ENCODE results near the gene ACOT8. TPM values are rescaled to one million over a fixed set of nuclear protein-coding genes. Genes with fewer than 3 reads are reported as not detected.

ACOT8 gene
- total and polyA plus RNA-seq, 2 of the 4 experiments (the other 2 are of a cell fraction): 29.8 to 47.5 TPM

DNA sequence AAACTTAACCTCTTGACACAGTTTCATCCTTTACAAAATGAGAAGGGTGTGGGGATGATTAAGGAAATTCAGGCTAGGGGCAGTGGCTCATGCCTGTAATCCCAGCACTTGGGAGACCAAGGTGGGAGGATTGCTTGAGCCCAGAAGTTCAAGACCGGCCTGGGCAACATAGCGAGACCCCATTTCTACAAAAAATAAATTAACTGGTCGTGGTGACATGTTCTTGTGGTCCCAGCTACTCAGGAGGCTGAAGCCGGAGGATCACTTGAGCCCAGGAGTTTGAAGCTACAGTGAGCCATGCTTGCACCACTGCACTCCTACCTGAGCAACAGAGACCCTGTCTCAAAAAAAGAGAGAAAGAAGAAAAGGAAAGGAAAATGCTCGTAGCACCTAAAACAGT, 9.3 kb upstream of the ACOT8 start:
- Histone ChIP-seq H3K9me3 (ENCODE audit: control insufficient read depth, insufficient read depth, low read length) (no peaks in the 10 kb centered on the region), H3K23ac (ENCODE audit: low read depth, low read length) (no peak overlapping the region), H4K5ac (ENCODE audit: low read depth, low read length) (no peak overlapping the region), H3K4ac (ENCODE audit: low read depth, low read length) (peak overlapping the region; percentile 15; the same call in 1 of the 2 replicates), H3K4me3 (ENCODE audit: insufficient read depth, low read depth, low read length) (no peak overlapping the region), H3K56ac (ENCODE audit: extremely low read depth, insufficient read depth, low read length) (no peak overlapping the region), H3K79me1 (ENCODE audit: low read depth in 1 of 2, low read length in 2 of 2) (peaks cover 7 to 12% of the 10 kb centered on the region in 2 experiments), H3K27ac (ENCODE audit: insufficient read depth, low read length) (0 out of 2 replicates have a peak overlapping the region, but pooled peaks have one; percentile 23), H3K4me1 (ENCODE audit: control insufficient read depth, insufficient read depth, low read length) (0 out of 2 replicates have a peak, but pooled peaks cover 3% of the 10 kb centered on the region), H3K9ac (ENCODE audit: low read depth, low read length) (no peak overlapping the region), H3K4me2 (ENCODE audit: low read depth, low read length) (no peak overlapping the region), H2BK15ac (ENCODE audit: low read depth, low read length) (peak overlapping the region; percentile 70; the same call in 2 of the 3 replicates), H4K8ac (ENCODE audit: low read depth in 2 of 2, low read length in 2 of 2) (peak overlapping the region in 1 of 2 experiments; percentile 21; a peak in 1 of 4 replicates), H2AK9ac (replicated peaks; ENCODE audit: low read depth, low read length, poor library complexity) (no peak overlapping the region), H3K18ac (ENCODE audit: low read depth, low read length) (no peak overlapping the region), H4K91ac (ENCODE audit: insufficient read depth, low read depth, low read length) (0 out of 2 replicates have a peak overlapping the region, but pooled peaks have one; percentile 9), H2BK120ac (ENCODE audit: low read depth, low read length) (peak overlapping the region; percentile 27; the same call in 1 of the 2 replicates), H2BK5ac (ENCODE audit: low read depth, low read length, poor library complexity, severe bottlenecking) (no peak overlapping the region), H2AK5ac (ENCODE audit: low read depth, low read length) (0 out of 2 replicates have a peak overlapping the region, but pooled peaks have one; percentile 27), H3K14ac (replicated peaks; ENCODE audit: low read depth, low read length) (no peak overlapping the region), H4K20me1 (ENCODE audit: insufficient read depth, low read length) (no peaks in the 10 kb centered on the region; the same call in 1 of the 2 replicates), H3K9me1 (ENCODE audit: insufficient read depth, low read length) (no peaks in the 10 kb centered on the region; the same call in 1 of the 2 replicates), H3K27me3 (ENCODE audit: control insufficient read depth, insufficient read depth, low read length) (no peaks in the 10 kb centered on the region), H2AFZ (replicated peaks; ENCODE audit: low read length, poor library complexity) (no peak overlapping the region), H2BK20ac (ENCODE audit: low read depth, low read length) (peak overlapping the region; percentile 60; the same call in 1 of the 2 replicates), H3K36me3 (ENCODE audit: control insufficient read depth, insufficient read depth, low read length) (no peaks in the 10 kb centered on the region)
- intact Hi-C loops (cut with micrococcal nuclease): no loop called here
- DNase-seq (no peak), ATAC-seq (ENCODE audit: low read depth) (no peak)
- POLR2A ChIA-PET (ENCODE audit: unreplicated experiment): no interaction called here
- CTCF ChIA-PET: no interaction called here
- 100% methylated on average over 1 of the region's 5 CpGs; no CpG with 5 or more reads in 1 of the 2 experiments for WGBS, 2 experiments (ENCODE audit: extremely low coverage in 2 of 2, insufficient read length in 1 of 2)
- no peak for TF ChIP-seq MXI1 (IDR thresholded peaks at IDR 0.05; ENCODE audit: borderline replicate concordance, low read depth, low read length)
- no peak for TF ChIP-seq RFX5 (IDR thresholded peaks at IDR 0.05; ENCODE audit: low read depth, low read length)
- TF ChIP-seq, protein P1, sequence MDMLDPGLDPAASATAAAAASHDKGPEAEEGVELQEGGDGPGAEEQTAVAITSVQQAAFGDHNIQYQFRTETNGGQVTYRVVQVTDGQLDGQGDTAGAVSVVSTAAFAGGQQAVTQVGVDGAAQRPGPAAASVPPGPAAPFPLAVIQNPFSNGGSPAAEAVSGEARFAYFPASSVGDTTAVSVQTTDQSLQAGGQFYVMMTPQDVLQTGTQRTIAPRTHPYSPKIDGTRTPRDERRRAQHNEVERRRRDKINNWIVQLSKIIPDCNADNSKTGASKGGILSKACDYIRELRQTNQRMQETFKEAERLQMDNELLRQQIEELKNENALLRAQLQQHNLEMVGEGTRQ (IDR thresholded peaks at IDR 0.05; ENCODE audit: low read depth, low read length): no peak
- no peak for TF ChIP-seq NFE2L2 (IDR thresholded peaks at IDR 0.05; ENCODE audit: low read depth, low read length)
- dilution Hi-C loops (cut with HindIII; ENCODE audit: low sequenced_read_pairs, unreplicated experiment): no loop called here
- no TSS peak for BruUV-seq (replicated peaks)
- in situ Hi-C loops (cut with MboI; ENCODE audit: low sequenced_read_pairs): no loop called here

Measured in IMR-90 (cell line).